Neural cell (in vitro differentiated cells): ENCODE results near the gene CCDC68.

ENCODE experiments used
- EZH2 ChIP-seq: fragments of 200-600, 300-800 bp; shearing (Covaris generic), sonication (generic); IDR thresholded peaks from 2 replicates; pipeline ENCODE4 v1.6.1; 2014; ENCODE audit warnings: antibody characterized with exemption, low read length, borderline replicate concordance, mild to moderate bottlenecking; ENCODE audit not compliant: insufficient read depth, poor library complexity, severe bottlenecking
- RAD21 ChIP-seq: fragments of 450-650 bp; conservative IDR thresholded peaks from 2 replicates; pipeline ENCODE4 v1.6.1; 2014; ENCODE audit warnings: antibody characterized with exemption, mild to moderate bottlenecking, moderate library complexity
- SMC3 ChIP-seq: fragments of 450-650 bp; conservative IDR thresholded peaks from 2 replicates; pipeline ENCODE4 v1.6.1; 2014; ENCODE audit warnings: antibody characterized with exemption, mild to moderate bottlenecking, moderate library complexity; ENCODE audit not compliant: poor library complexity

DNA sequence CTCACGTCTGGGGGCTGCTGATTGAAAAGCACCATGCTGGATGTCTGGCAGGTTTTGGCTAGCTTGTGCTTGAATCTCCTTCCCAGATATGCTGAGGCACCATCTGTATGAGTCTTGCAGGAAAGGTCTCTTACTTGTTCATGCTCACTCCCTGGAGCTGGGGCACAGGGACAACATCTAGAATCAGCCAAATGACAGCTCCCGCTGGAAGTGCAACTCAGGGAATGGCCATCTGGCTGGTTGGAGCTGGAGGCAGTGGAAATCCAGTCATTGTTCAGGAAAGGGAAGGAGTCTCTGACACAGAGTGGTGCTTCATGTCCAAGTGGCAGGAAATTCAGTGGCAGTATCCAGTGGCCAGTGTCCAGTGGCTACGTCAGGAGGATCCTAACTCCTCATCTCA is 9.7 kb downstream of the CCDC68 start:
- TF ChIP-seq SMC3 (no peak), RAD21 (no peak), EZH2 (no peak)
